NCI-H2029 treated with DMSO at 0.1 percent for 48 hours (cell line): ENCODE results near the gene SLC44A2.
A peak's percentile ranks its signal among the peaks of the same experiment; 100 is the strongest.

Experiments used
- DNase-seq: peaks from one replicate; lab custom pipeline; 2025; lab: John Stamatoyannopoulos, UW

SLC44A2 gene

GRCh38 chr19:10615429-10616023 is 9.8 kb upstream of the SLC44A2 start:
- no peak for DNase-seq

GRCh38 chr19:10617409-10618121 is 7.8 kb upstream of the SLC44A2 start:
- DNase-seq = no peak

- no peak for DNase-seq
Measured at GRCh38 chr19:10618846-10619245, 6.5 kb upstream of the SLC44A2 start.

GRCh38 chr19:10620786-10621185 is 4.6 kb upstream of the SLC44A2 start:
- no peak for DNase-seq

GRCh38 chr19:10621966-10622365 is 3.4 kb upstream of the SLC44A2 start:
- DNase-seq = no peak

- no peak for DNase-seq
Measured at GRCh38 chr19:10624585-10624984, 768 bp upstream of the SLC44A2 start.

GRCh38 chr19:10625762-10626138 is 397 bp downstream of the SLC44A2 start:
- no peak for DNase-seq

- no peak for DNase-seq
Measured at GRCh38 chr19:10631874-10632273, 6.5 kb downstream of the SLC44A2 start.

- DNase-seq = no peak
Measured at GRCh38 chr19:10634430-10634829, 9.1 kb downstream of the SLC44A2 start.

GRCh38 chr19:10634963-10635362 is 9.6 kb downstream of the SLC44A2 start:
- no peak for DNase-seq

- no peak for DNase-seq
Measured at GRCh38 chr19:10636304-10636972, 11.1 kb downstream of the SLC44A2 start.

- no peak for DNase-seq
Measured at GRCh38 chr19:10637894-10638293, 12.5 kb downstream of the SLC44A2 start.

- DNase-seq = no peak
Measured at GRCh38 chr19:10639836-10640235, 14.5 kb downstream of the SLC44A2 start.

GRCh38 chr19:10640361-10640760 is 15.0 kb downstream of the SLC44A2 start:
- no peak for DNase-seq

GRCh38 chr19:10641248-10641647 is 15.9 kb downstream of the SLC44A2 start:
- no peak for DNase-seq

- no peak for DNase-seq
Measured at GRCh38 chr19:10642473-10643171, 17.3 kb downstream of the SLC44A2 start.

GRCh38 chr19:10643172-10643967 is 18.0 kb downstream of the SLC44A2 start:
- no peak for DNase-seq

GRCh38 chr19:10643968-10644259 is 18.6 kb downstream of the SLC44A2 start:
- no peak for DNase-seq

- DNase-seq = peak; percentile 30
Measured at GRCh38 chr19:10644260-10645007, 19.1 kb downstream of the SLC44A2 start.

GRCh38 chr19:10646456-10647159 is 21.3 kb downstream of the SLC44A2 start:
- DNase-seq = no peak

GRCh38 chr19:10648360-10648759 is 23.0 kb downstream of the SLC44A2 start:
- no peak for DNase-seq
